RWPE2 (cell line): ENCODE measurements around the gene VANGL1.

ENCODE experiments used
- ATAC-seq: fragments of 200-7000 bp; cut with Tn5 transposase; 3 replicates; pipeline ENCODE4 v1.9.1; 2021; ENCODE audit warnings: low read depth
- DNase-seq: peaks from one replicate; pipeline ENCODE4 v3.0.0-alpha.2; 2020; ENCODE audit warnings: low spot score
- H3K27ac ChIP-seq: fragments of 450-650 bp; 2 replicates; pipeline ENCODE4 v1.5.1; 2017; ENCODE audit warnings: mild to moderate bottlenecking; ENCODE audit not compliant: poor library complexity, severe bottlenecking
- H3K27me3 ChIP-seq: fragments of 250-450 bp; sonication (Bioruptor Pico); 2 replicates; pipeline ENCODE4 v1.5.1; 2021; ENCODE audit warnings: mild to moderate bottlenecking, moderate library complexity; ENCODE audit not compliant: insufficient read depth, poor library complexity, severe bottlenecking
- H3K36me3 ChIP-seq: fragments of 250-450 bp; sonication (Bioruptor Pico); 2 replicates; pipeline ENCODE4 v1.5.1; 2020; ENCODE audit warnings: low read depth, mild to moderate bottlenecking, moderate library complexity
- H3K4me1 ChIP-seq: fragments of 250-450 bp; sonication (Bioruptor Pico); 2 replicates; pipeline ENCODE4 v1.5.1; 2021; ENCODE audit warnings: mild to moderate bottlenecking, moderate library complexity; ENCODE audit not compliant: insufficient read depth, poor library complexity, severe bottlenecking
- H3K4me3 ChIP-seq: fragments of 250-450 bp; sonication (Bioruptor Pico); 2 replicates; pipeline ENCODE4 v1.5.1; 2021; ENCODE audit warnings: mild to moderate bottlenecking, moderate library complexity; ENCODE audit not compliant: severe bottlenecking
- H3K9me3 ChIP-seq: fragments of 250-450 bp; sonication (Bioruptor Pico); 2 replicates; pipeline ENCODE4 v1.5.1; 2021; ENCODE audit warnings: mild to moderate bottlenecking, moderate library complexity; ENCODE audit not compliant: severe bottlenecking
- CTCF ChIP-seq: fragments of 450-650 bp; IDR thresholded peaks from one replicate; pipeline ENCODE4 v1.5.1; 2017; ENCODE audit warnings: mild to moderate bottlenecking, moderate library complexity; ENCODE audit not compliant: poor library complexity, severe bottlenecking

The VANGL1 gene

GRCh38 chr1:115647047-115647446 lies 5.3 kb downstream of the VANGL1 start:
- no peaks in the 10 kb centered on the region for H3K27me3 ChIP-seq
- DNase-seq (no peak), ATAC-seq (no peak)
- no peaks in the 10 kb centered on the region for H3K9me3 ChIP-seq
- H3K36me3 ChIP-seq: peaks cover 25% of the 10 kb centered on the region
- H3K4me1 ChIP-seq: peaks cover 14% of the 10 kb centered on the region
- TF ChIP-seq CTCF: no peak
- H3K4me3 ChIP-seq: no peak overlapping the region
- H3K27ac ChIP-seq: no peak overlapping the region

- Histone ChIP-seq H3K36me3 (peaks cover 29% of the 10 kb centered on the region), H3K9me3 (no peaks in the 10 kb centered on the region), H3K27ac (no peak overlapping the region), H3K27me3 (no peaks in the 10 kb centered on the region), H3K4me3 (no peak overlapping the region), H3K4me1 (peaks cover 14% of the 10 kb centered on the region)
- ATAC-seq (no peak), DNase-seq (no peak)
- no peak for TF ChIP-seq CTCF
These were observed 5.7 kb downstream of the VANGL1 start for GRCh38 chr1:115647507-115647906.

GRCh38 chr1:115647919-115648650 lies 6.3 kb downstream of the VANGL1 start:
- Histone ChIP-seq H3K4me3 (no peak overlapping the region), H3K4me1 (peaks cover 14% of the 10 kb centered on the region)
- TF ChIP-seq CTCF: no peak

GRCh38 chr1:115648717-115649691 lies 7.2 kb downstream of the VANGL1 start:
- no peak for DNase-seq
- ATAC-seq: no peak

More at GRCh38 chr1:115647919-115648650, 6.3 kb downstream of the VANGL1 start:
- H3K27ac ChIP-seq: no peak overlapping the region
- peaks cover 35% of the 10 kb centered on the region for H3K36me3 ChIP-seq
- no peaks in the 10 kb centered on the region for H3K9me3 ChIP-seq
- DNase-seq (no peak), ATAC-seq (no peak)
- no peaks in the 10 kb centered on the region for H3K27me3 ChIP-seq

More at GRCh38 chr1:115648717-115649691, 7.2 kb downstream of the VANGL1 start:
- H3K27me3 ChIP-seq: no peaks in the 10 kb centered on the region
- H3K4me1 ChIP-seq: peaks cover 5% of the 10 kb centered on the region
- no peaks in the 10 kb centered on the region for H3K9me3 ChIP-seq
- no peak overlapping the region for H3K4me3 ChIP-seq
- no peak for TF ChIP-seq CTCF
- H3K27ac ChIP-seq: no peak overlapping the region
- peaks cover 44% of the 10 kb centered on the region for H3K36me3 ChIP-seq
